HL-60 (cell line): ENCODE measurements around the gene COL6A3.

ENCODE experiments used
- DNase-seq, 2 experiments: peaks; one replicate each; pipeline ENCODE4 v3.0.0-alpha.2; 2010 to 2020; ENCODE audit warnings: low read depth in 1 of 2, low spot score in 1 of 2
- H3K27ac ChIP-seq: fragments of 250-450 bp; sonication (Bioruptor Pico); replicated peaks from 2 replicates; pipeline ENCODE4 v1.5.1; 2020; ENCODE audit warnings: mild to moderate bottlenecking, moderate library complexity
- H3K27me3 ChIP-seq: fragments of 250-450 bp; sonication (Bioruptor Pico); 2 replicates; pipeline ENCODE4 v1.5.1; 2021; ENCODE audit warnings: mild to moderate bottlenecking, moderate library complexity; ENCODE audit not compliant: insufficient read depth, poor library complexity, severe bottlenecking
- H3K4me3 ChIP-seq: replicated peaks from 2 replicates; pipeline ENCODE4 v1.5.1; 2011; ENCODE audit warnings: mild to moderate bottlenecking, control low read depth, low read length; ENCODE audit not compliant: insufficient read depth
- GABPA ChIP-seq: IDR thresholded peaks from 2 replicates; pipeline ENCODE4 v1.6.1; 2012; ENCODE audit warnings: low read depth
- POLR2AphosphoS5 ChIP-seq: IDR thresholded peaks from 2 replicates; pipeline ENCODE4 v1.6.1; 2012; ENCODE audit warnings: low read depth
- REST ChIP-seq: IDR thresholded peaks from 2 replicates; pipeline ENCODE4 v1.6.1; 2012; ENCODE audit warnings: low read depth; ENCODE audit not compliant: insufficient replicate concordance
- SPI1 ChIP-seq: IDR thresholded peaks from 2 replicates; pipeline ENCODE4 v1.6.1; 2012; ENCODE audit warnings: low read depth, mild to moderate bottlenecking, borderline replicate concordance
- TF ChIP-seq, protein P1 (sequence below): IDR thresholded peaks from one replicate; pipeline ENCODE4 v1.5.1; 2011; ENCODE audit warnings: low read length, control low read depth, inconsistent platforms; ENCODE audit not compliant: insufficient read depth

Gene COL6A3

GRCh38 chr2:237450108-237450507, 36.1 kb upstream of the COL6A3 start:
- TF ChIP-seq POLR2AphosphoS5 (no peak), GABPA (no peak), REST (no peak), SPI1 (no peak)
- TF ChIP-seq, protein P1, sequence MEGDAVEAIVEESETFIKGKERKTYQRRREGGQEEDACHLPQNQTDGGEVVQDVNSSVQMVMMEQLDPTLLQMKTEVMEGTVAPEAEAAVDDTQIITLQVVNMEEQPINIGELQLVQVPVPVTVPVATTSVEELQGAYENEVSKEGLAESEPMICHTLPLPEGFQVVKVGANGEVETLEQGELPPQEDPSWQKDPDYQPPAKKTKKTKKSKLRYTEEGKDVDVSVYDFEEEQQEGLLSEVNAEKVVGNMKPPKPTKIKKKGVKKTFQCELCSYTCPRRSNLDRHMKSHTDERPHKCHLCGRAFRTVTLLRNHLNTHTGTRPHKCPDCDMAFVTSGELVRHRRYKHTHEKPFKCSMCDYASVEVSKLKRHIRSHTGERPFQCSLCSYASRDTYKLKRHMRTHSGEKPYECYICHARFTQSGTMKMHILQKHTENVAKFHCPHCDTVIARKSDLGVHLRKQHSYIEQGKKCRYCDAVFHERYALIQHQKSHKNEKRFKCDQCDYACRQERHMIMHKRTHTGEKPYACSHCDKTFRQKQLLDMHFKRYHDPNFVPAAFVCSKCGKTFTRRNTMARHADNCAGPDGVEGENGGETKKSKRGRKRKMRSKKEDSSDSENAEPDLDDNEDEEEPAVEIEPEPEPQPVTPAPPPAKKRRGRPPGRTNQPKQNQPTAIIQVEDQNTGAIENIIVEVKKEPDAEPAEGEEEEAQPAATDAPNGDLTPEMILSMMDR: no peak

DNA sequence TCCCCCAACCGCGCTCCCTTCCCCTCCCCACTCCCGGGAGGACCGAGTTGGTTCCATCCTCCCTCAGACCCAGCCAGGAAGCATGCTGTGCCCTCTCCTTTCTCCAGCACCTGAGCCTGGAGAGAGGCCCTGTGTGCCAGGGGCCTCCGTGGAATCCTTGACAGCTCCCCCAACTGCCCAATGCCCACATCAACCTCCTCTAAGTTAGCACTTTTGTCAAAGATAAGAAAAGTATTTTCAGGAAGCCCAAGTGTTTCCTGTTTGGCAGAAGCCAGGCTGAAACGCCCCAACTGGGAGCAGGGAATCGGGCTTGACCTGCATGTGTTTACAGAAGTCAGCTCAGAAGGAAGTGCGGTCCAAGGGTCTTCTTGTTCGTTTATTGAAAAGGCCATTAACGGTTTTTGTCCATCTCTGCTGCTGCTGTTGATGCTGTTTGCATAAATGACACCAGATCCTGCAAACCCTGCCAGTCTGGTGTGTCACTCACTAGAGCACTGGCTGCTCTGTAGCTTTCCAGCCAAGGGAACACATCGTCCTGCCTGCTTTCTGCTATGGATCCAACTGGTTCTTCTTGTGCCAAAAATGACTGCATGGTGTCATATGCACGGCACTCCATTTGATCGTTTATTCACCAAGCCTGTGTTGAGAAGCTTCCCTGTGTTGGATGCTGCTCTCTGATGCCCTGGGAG, 35.4 kb upstream of the COL6A3 start:
- no peak for DNase-seq
- TF ChIP-seq REST: no peak
- TF ChIP-seq POLR2AphosphoS5: no peak
- TF ChIP-seq GABPA: no peak
- TF ChIP-seq, protein P1: no peak
- TF ChIP-seq SPI1: no peak
- Histone ChIP-seq H3K27me3 (no peaks in the 10 kb centered on the region), H3K27ac (no peak overlapping the region), H3K4me3 (no peak overlapping the region)

More at GRCh38 chr2:237450108-237450507, 36.1 kb upstream of the COL6A3 start:
- DNase-seq: no peak
- no peaks in the 10 kb centered on the region for H3K27me3 ChIP-seq
- no peak overlapping the region for H3K27ac ChIP-seq
- no peak overlapping the region for H3K4me3 ChIP-seq

- H3K27me3 ChIP-seq: no peaks in the 10 kb centered on the region
- no peak for DNase-seq
- no peak for TF ChIP-seq POLR2AphosphoS5
- TF ChIP-seq, protein P1: no peak
- TF ChIP-seq REST: no peak
- no peak for TF ChIP-seq SPI1
- no peak for TF ChIP-seq GABPA
- no peak overlapping the region for H3K27ac ChIP-seq
- H3K4me3 ChIP-seq: no peak overlapping the region
These were observed 34.7 kb upstream of the COL6A3 start for GRCh38 chr2:237448626-237449025.
